Endothelial cell of umbilical vein (primary cell): ENCODE results near the gene IST1. TPM values are rescaled to one million over a fixed set of nuclear protein-coding genes. Genes with fewer than 3 reads are reported as not detected.

ENCODE experiments used
- BruUV-seq: library from RNA; stranded (reverse); fragments of 400-500 nt; replicated peaks from 2 replicates; lab custom pipeline; 2021; lab: Mats Ljungman, UMichigan
- CTCF ChIA-PET: fragments of 300-600, 350-600 bp; sonication (Branson Sonifier 250); formaldehyde crosslinking; loops from one replicate; lab custom pipeline; 2021; ENCODE audit warnings: antibody characterized with exemption, inconsistent platforms; lab: Charles Lee
- POLR2A ChIA-PET: fragments of 300-600, 350-600 bp; sonication (Branson Sonifier 250); formaldehyde crosslinking; loops from one replicate; lab custom pipeline; 2021; ENCODE audit warnings: antibody characterized with exemption, inconsistent platforms; lab: Charles Lee
- DNase-seq: peaks from one replicate; pipeline ENCODE4 v3.0.0-alpha.2; 2011; ENCODE audit warnings: low read depth, low spot score
- FAIRE-seq: peaks from 2 replicates; lab custom pipeline; 2011; peaks lifted over from hg19 to GRCh38; lab: Jason Lieb, UNC
- H2AFZ ChIP-seq: 2 replicates; pipeline ENCODE4 v1.6.0; 2012; ENCODE audit warnings: low read depth, low read length, control low read depth, inconsistent platforms
- H3K27ac ChIP-seq: 2 replicates; pipeline ENCODE4 v1.5.1; 2011; ENCODE audit warnings: low read depth, mild to moderate bottlenecking, control low read depth, low read length, moderate library complexity; ENCODE audit not compliant: insufficient read depth
- H3K27me3 ChIP-seq, 2 experiments: 2 replicates each; pipeline versions ENCODE4 v1.6.0 to v1.6.1; 2011; ENCODE audit warnings: low read length in 2 of 2, mixed read lengths in 1 of 2; ENCODE audit not compliant: control insufficient read depth in 2 of 2, insufficient read depth in 2 of 2
- H3K36me3 ChIP-seq, 2 experiments: 2 replicates in 1 of 2; 3 replicates in 1 of 2; pipeline ENCODE4 v1.5.1; 2011; ENCODE audit warnings: low read length in 2 of 2, mild to moderate bottlenecking in 1 of 2, moderate library complexity in 1 of 2; ENCODE audit not compliant: control insufficient read depth in 2 of 2, insufficient read depth in 2 of 2; ENCODE audit errors: extremely low read depth in 1 of 2
- H3K4me1 ChIP-seq: 3 replicates; pipeline ENCODE4 v1.5.1; 2011; ENCODE audit warnings: mild to moderate bottlenecking, low read length; ENCODE audit not compliant: control insufficient read depth, insufficient read depth; ENCODE audit errors: extremely low read depth
- H3K4me2 ChIP-seq: 2 replicates; pipeline ENCODE4 v1.6.1; 2011; ENCODE audit warnings: low read length, control low read depth, mixed read lengths; ENCODE audit not compliant: insufficient read depth
- H3K4me3 ChIP-seq, 3 experiments: fragments of 200-600 bp in 1 of 3; sonication (generic), shearing (Covaris generic) in 1 of 3; replicated peaks in 1 of 3; 2 replicates each; pipeline ENCODE4 v1.5.1; 2011 to 2016; ENCODE audit warnings: control low read depth in 3 of 3, low read length in 3 of 3, mild to moderate bottlenecking in 2 of 3, inconsistent platforms in 1 of 3, low read depth in 1 of 3, moderate library complexity in 1 of 3; ENCODE audit not compliant: insufficient read depth in 1 of 3
- H3K79me2 ChIP-seq: 2 replicates; pipeline ENCODE4 v1.6.0; 2012; ENCODE audit warnings: low read length, inconsistent platforms; ENCODE audit not compliant: control insufficient read depth, insufficient read depth
- H3K9ac ChIP-seq: replicated peaks from 2 replicates; pipeline ENCODE3; 2011; ENCODE audit warnings: low read length, control low read depth; ENCODE audit not compliant: insufficient read depth; ENCODE audit errors: extremely low read depth
- H3K9me1 ChIP-seq: replicated peaks from 3 replicates; pipeline ENCODE4 v1.6.0; 2011; ENCODE audit warnings: mild to moderate bottlenecking, low read length; ENCODE audit not compliant: control insufficient read depth, insufficient read depth; ENCODE audit errors: extremely low read depth
- H3K9me3 ChIP-seq: replicated peaks from 2 replicates; pipeline ENCODE4 v1.5.1; 2012; ENCODE audit warnings: low read length, inconsistent platforms; ENCODE audit not compliant: control insufficient read depth, insufficient read depth
- H4K20me1 ChIP-seq: replicated peaks from 2 replicates; pipeline ENCODE3; 2011; ENCODE audit warnings: mild to moderate bottlenecking, low read length; ENCODE audit not compliant: control insufficient read depth, insufficient read depth; ENCODE audit errors: extremely low read depth
- CTCF ChIP-seq, 2 donors: IDR thresholded peaks; 1 replicate in 1 of 2; 2 replicates in 1 of 2; pipeline ENCODE4 v1.5.1; 2011; ENCODE audit warnings: low read length in 2 of 2, mild to moderate bottlenecking in 2 of 2, moderate library complexity in 2 of 2, control low read depth in 1 of 2, inconsistent platforms in 1 of 2, low read depth in 1 of 2; ENCODE audit not compliant: insufficient read depth in 1 of 2; ENCODE audit errors: extremely low read depth in 1 of 2
- EZH2 ChIP-seq: IDR thresholded peaks from 2 replicates; pipeline ENCODE4 v1.6.1; 2012; ENCODE audit warnings: borderline replicate concordance, low read depth, mild to moderate bottlenecking, moderate library complexity, low read length, inconsistent platforms; ENCODE audit not compliant: severe bottlenecking
- FOS ChIP-seq: IDR thresholded peaks from 2 replicates; pipeline ENCODE4 v1.6.1; 2011; ENCODE audit warnings: mild to moderate bottlenecking, low read length, moderate library complexity, borderline replicate concordance; ENCODE audit not compliant: insufficient read depth
- GATA2 ChIP-seq: IDR thresholded peaks from 2 replicates; pipeline ENCODE4 v1.7.0; 2011; ENCODE audit warnings: low read depth, mild to moderate bottlenecking, moderate library complexity, mixed read lengths, low read length; ENCODE audit not compliant: insufficient read length, insufficient read depth
- JUN ChIP-seq: IDR thresholded peaks from 2 replicates; pipeline ENCODE4 v1.6.1; 2011; ENCODE audit warnings: borderline replicate concordance, low read depth; ENCODE audit not compliant: insufficient read length, insufficient read depth
- MAX ChIP-seq: IDR thresholded peaks from 2 replicates; pipeline ENCODE4 v1.6.1; 2011; ENCODE audit not compliant: insufficient read depth, insufficient read length
- MYC ChIP-seq: IDR thresholded peaks from one replicate; pipeline ENCODE4 v1.6.1; 2011; ENCODE audit warnings: mild to moderate bottlenecking, low read depth, low read length
- POLR2A ChIP-seq: IDR thresholded peaks from 2 replicates; pipeline ENCODE4 v1.6.1; 2012; ENCODE audit warnings: low read depth, mild to moderate bottlenecking, control low read depth, low read length
- POLR2AphosphoS5 ChIP-seq: IDR thresholded peaks from 2 replicates; pipeline ENCODE4 v1.6.1; 2012; ENCODE audit warnings: low read depth, mild to moderate bottlenecking, control low read depth, low read length, moderate library complexity; ENCODE audit not compliant: insufficient read depth
- dilution Hi-C: fragments of 300-500 bp; cut with MboI; formaldehyde crosslinking; loops from one replicate; pipeline ENCODE4 v1.15.0; 2019; ENCODE audit warnings: low sequenced_read_pairs; ENCODE audit not compliant: extremely low pct_ligation_motif_present
- intact Hi-C: fragments of 100-400 bp; cut with micrococcal nuclease; formaldehyde crosslinking; loops from one replicate; pipeline ENCODE4 v1.10.0; 2022
- polyA plus RNA-seq, 4 experiments: library from polyadenylated mRNA; depleted of rRNA in 3 of 4; stranded (reverse) in 3 of 4; unstranded in 1 of 4; fragments of >200 nt; gene quantifications; 2 replicates each; pipeline versions ENCODE4 v1.2.1 to v1.2.3, GENCODE V29; 2011 to 2012; ENCODE audit warnings: missing spikeins in 1 of 4
- total RNA-seq: library from RNA; stranded (reverse); gene quantifications from 2 replicates; pipeline ENCODE4 v1.2.3, GENCODE V29; 2021

IST1 gene
- total and polyA plus RNA-seq, 2 donors (not counting 3 experiments of a cell fraction or from before 2014, with no cell fraction given) = 145 to 165 TPM

- no peaks in the 10 kb centered on the region for H3K27me3 ChIP-seq
- no peaks in the 10 kb centered on the region for H3K9me1 ChIP-seq
- no peaks in the 10 kb centered on the region for H3K9me3 ChIP-seq
- DNase-seq (no peak), FAIRE-seq (no peak)
- no peak overlapping the region for H2AFZ ChIP-seq
- no peaks in the 10 kb centered on the region for H3K36me3 ChIP-seq
- intact Hi-C loops (no loop called here), dilution Hi-C loops (no loop called here)
- CTCF ChIA-PET = interaction anchor here (1.1 to 2.2 kb wide), 2 partner anchors 72 to 217 kb away, joined by 3 to 10 read pairs; no protein-coding TSS in a partner anchor
- no peak overlapping the region for H3K27ac ChIP-seq
- BruUV-seq = no TSS peak
- H3K9ac ChIP-seq = no peak overlapping the region
- POLR2A ChIA-PET = no interaction called here
- H3K4me1 ChIP-seq = peaks cover 12% of the 10 kb centered on the region
- no peaks in the 10 kb centered on the region for H4K20me1 ChIP-seq
- no peak for TF ChIP-seq MYC
- TF ChIP-seq CTCF (IDR thresholded peaks at IDR 0.05; ENCODE audit: extremely low read depth in 1 of 2, insufficient read depth in 1 of 2, low read depth in 1 of 2, low read length in 2 of 2) = no peak
- no peak for TF ChIP-seq JUN
- TF ChIP-seq EZH2 = no peak
- no peak for TF ChIP-seq FOS
- TF ChIP-seq GATA2 = no peak
- no peak for TF ChIP-seq POLR2A
- TF ChIP-seq MAX = no peak
- TF ChIP-seq POLR2AphosphoS5 = no peak
- no peak overlapping the region for H3K4me2 ChIP-seq
- no peak overlapping the region for H3K4me3 ChIP-seq
- H3K79me2 ChIP-seq = no peaks in the 10 kb centered on the region
Observed at GRCh38 chr16:71889147-71889546, 6.2 kb upstream of the IST1 start.
